HG03045 (cell line): Measurements from ENCODE around the gene EPHA5.

ENCODE experiments used
- ATAC-seq: cut with Tn5 transposase; IDR thresholded peaks from one replicate; pipeline ENCODE4 v1.9.1; 2021; ENCODE audit warnings: mild to moderate bottlenecking, moderate library complexity; ENCODE audit not compliant: unreplicated experiment

EPHA5 gene

DNA sequence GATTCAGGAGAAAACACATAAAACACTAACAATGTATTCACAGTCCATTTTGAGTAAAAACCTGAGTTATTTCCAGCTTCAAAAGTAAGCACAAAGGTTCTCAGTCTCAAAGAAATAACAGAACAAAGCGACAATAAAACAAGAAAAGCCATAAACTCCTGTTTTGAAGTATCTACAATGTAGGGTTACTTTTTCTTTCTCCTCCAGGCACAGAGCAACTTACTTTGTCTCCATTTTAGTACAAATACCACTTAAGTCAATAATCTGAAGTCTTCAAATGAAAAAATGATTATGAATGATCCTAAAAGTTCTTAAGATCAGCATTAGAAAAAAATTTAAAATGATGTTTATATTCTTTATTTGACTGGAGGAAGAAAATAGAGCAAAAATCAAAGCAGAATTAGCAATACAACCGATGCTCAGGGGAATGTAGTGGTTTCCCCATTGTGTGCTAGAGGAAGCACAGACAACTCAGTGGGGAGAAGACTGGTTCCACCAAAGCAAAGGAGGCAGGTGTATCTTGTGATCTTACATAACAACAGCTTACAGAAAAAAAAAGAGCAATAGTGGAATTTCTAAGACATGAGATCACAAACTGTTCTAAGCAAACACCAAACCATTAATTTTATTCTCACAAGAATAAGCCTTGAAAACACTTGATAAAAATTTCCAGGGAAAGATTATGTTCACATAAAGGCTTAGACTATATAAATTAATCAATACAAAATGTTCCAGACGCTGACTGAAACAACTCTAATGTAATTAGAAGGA lies 35.1 kb downstream of the EPHA5 start:
- ATAC-seq = no peak

DNA sequence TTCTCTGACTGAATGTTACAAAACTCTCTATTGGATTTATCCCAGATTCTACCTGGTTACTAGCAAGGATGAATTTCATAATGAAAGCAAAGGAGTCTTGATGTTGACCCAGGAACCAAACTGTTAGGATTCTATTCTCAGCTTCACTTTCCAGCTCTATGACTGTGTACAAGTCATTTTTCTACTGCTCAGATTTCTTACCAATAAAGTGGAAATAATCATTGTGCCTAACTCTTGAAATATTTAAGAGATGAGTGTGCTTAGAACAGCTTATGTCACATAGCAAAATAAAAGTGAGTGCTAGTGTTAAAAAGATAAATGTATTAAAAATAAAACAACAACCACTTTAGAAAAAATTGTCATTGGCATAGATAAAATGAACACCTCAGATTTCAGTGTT lies 45.6 kb downstream of the EPHA5 start:
- ATAC-seq = no peak

DNA sequence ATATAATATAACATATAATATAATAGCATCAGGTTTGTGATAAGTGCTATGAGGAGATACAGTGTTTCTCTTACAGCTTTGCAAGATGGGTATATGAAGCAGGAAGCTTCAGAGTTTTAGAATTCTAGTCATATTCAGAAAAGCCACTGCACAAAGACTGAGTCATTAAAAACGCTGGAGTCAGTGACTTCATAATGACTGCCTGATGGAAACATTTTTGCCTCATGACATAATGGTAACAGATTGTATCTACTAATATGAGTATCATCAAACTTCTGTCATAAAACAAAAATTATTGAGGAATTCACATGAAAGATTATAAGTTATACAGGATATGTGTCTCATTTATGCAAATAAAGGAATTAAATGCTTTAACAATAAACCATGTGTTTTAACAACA lies 46.8 kb downstream of the EPHA5 start:
- ATAC-seq = no peak

DNA sequence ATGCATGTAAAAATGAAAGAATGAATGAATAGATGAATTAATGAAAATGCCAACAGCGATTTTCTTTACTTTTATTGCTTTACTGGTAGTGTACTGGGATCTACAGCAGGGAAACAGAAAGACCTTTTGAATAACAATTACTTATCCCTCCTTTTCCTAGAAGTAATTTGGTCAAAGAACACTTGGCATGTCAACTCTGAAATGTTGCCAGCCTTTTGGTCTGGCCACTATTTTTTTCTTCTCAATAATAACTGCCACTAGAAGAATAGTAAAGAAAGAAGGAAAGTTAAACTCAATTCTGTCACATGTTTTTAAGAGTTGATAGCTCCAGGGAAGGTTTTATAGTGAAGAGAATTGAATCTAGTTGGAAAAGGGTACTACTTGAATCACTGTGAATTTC lies 52.9 kb downstream of the EPHA5 start:
- ATAC-seq = no peak

DNA sequence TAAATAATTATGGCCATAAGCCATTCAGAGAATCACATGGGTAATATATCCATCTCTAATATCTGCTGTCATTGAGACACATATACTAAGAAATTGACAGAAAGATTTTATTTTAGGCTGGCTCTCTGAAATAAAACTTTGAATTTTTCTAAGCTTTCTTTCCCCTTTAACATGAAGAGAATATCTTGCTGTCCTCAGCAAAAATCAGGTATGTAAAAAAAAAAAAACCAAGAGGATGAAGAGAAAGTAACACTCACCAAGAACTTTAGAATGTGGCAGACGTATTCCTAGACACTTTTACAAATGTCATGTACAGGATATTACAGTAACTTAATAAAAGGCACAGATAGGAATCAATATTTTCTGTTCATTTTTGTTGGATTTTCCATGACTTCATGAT lies 65.8 kb downstream of the EPHA5 start:
- no peak for ATAC-seq

DNA sequence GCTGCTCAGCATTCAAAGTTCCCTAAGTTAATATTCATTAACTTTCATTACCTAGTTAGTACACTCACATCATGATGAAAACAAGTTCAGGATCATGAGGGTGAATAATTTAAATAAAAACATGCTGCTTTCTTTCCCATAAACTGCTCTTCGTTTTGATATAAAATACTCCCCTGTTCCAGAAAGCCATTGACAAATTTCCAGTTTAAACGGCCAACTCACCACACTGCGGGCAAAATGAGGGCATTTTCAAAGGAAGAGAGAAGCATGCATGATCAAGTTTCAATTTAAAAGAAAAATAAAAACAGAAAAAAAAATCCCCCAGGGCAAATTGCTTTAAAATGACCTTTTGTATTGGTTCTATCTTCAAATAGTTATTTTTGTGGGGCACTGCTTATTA lies 69.6 kb downstream of the EPHA5 start:
- no peak for ATAC-seq

DNA sequence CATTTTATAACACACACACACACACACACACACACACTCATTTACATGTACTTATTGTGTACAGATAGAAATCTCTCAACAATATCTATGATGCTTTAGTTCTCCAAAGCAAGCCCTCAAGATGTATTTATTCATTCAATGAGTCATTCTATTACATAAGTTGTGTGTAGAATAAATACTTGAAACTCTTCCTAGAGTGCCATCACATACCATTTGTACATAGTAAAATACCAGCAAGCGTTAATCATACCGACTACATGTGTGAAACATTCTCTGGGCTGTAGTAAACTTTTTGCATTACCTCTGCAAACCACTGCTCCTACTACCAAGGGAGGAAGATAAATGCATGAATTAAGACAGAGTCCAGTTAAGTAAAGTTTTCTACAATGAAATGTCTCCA lies 70.9 kb downstream of the EPHA5 start:
- ATAC-seq = no peak

DNA sequence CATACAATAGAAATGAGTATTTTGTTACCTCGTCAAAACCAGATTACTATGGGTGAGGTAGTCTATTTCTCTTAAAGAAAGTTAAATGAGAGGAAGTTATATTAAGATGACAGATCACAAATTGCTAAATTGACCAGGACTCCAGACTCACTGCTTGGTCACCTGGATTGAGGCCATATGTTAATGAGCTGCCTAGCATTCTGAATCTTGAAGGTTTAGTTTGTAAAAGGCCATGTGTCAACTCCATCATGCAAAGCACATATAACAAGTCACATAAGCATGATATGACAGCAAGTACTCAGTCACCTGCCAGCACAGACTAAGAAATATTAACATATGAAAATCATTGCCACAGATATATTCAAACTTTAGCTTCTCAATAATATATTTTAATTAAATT lies 72.6 kb downstream of the EPHA5 start:
- no peak for ATAC-seq

DNA sequence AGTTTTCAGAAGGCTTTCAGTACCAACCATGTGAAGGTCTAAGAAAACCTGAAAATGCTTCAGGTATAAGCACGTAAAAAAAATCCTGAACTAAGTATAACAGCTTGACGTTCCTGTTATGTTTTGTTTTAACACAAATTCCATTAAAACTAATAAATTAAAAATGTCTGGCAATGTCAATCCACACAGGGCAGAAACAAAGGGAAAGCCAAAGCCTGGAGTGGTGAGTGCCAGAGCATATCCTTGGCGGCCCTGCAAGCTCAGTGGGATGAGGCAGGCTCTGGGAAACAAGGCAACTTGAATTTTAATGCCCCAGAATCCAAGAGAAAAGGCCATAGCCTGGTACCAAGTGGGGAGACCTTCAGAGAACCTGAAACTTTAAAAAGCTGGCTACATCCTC lies 78.2 kb downstream of the EPHA5 start:
- no peak for ATAC-seq

DNA sequence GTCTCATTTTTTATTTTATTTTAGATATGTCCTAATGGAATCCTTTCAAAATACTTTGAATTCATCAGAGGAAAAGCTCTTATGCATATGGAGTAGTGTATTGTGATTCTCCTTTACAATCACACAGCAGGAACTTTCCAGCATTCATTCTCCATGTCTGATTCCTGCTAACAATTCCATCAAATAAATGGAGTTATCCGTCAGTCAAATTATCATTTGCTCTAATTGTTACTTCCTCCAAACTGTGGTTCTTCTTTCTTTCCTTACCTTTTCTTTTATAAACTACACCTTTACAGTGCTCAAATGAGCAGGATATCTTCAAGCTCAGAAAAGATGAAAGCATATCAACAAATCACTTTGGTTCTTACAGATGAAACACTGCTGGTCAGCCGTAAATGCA lies 80.4 kb downstream of the EPHA5 start:
- no peak for ATAC-seq

DNA sequence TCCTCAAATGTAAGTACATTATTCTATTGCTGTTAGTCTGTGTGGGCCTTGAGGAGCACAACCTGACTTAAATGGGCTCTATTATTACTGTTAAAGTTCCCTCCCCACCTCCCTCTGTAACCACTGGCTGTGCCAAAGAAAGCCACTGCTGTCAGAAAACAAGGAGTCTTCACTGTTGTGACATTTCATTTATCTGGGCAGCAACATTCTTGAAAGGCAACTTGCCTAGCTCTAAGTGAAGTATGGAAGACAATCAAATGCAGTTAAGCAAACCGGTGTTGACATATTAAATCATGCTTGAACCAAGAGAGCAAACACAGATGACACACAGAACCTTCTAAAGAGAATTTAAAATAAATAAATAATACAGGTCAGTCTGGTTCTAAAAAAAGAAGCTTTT lies 81.0 kb downstream of the EPHA5 start:
- no peak for ATAC-seq

DNA sequence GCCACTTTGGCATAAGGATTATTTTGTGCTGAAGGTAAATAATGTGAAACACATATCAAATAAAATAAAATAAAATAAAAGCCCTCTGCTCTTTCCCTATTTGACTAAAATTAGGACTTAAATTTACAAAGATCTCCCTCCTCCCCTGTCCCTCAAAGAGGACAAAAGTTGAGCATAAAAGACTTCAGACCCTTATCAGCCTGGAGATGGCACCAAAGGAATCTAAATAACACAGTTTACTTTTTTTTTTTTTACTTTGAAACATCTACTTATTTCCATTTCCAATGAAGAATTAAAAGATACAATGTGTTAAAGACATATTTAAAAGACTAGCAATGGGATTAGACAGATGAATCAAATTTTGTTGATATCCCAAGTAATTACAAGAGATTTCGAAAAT lies 89.7 kb downstream of the EPHA5 start:
- ATAC-seq = no peak

DNA sequence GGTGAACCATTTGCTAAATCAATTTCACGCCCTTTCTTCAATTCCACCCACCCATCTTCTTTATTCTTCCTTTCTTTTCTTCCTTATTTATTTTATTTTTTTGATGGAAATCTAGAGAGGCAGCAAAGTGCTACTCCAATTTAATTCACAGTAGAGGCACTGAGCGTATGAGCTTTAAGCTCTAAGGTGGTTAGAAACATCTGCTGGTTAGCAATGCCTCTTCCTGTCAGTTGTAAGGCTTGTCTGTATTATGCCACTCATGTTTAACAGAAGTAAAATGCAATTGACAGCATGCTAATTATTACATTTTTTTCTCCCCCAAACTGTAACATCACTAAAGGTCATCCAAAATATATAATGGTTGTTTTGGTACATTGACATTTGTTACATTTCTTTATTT lies 103.8 kb downstream of the EPHA5 start:
- no peak for ATAC-seq

DNA sequence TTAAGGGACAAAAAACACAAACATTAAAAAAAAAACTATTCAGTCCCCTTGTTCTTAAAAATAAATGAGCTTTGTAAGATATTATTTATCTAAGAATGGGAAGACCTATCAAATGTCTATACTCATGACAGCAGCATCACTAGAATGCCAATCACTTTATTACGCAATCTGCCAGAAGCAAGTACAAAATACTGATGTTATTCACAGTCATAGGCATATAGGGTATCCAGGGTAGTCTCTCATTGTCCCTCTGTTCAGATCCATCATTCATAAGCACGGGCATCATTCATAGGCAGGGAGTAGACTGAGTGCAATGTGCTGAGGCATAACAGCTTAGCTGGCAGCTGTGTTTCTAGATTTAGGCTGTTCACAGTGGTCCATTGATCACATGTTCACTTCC lies 109.1 kb downstream of the EPHA5 start:
- no peak for ATAC-seq

DNA sequence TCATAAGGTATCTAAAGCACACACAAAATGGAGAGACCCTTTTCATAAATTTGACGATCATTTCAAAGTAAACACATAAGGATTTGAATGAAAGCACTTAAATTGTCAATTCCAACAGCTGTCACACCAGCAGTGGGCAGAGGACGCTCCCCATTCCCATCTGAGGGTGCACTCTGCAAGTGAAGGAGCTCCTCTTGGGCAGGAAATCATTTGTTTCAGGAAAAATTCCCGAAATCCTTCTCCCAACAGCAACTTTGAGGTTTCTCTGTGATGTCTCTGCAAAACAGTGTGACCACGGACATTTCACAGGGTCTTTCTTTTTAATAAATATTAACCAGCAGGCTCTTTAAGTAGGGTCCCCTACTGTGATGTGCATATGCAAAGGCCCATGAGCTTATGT lies 111.0 kb downstream of the EPHA5 start:
- ATAC-seq = no peak

DNA sequence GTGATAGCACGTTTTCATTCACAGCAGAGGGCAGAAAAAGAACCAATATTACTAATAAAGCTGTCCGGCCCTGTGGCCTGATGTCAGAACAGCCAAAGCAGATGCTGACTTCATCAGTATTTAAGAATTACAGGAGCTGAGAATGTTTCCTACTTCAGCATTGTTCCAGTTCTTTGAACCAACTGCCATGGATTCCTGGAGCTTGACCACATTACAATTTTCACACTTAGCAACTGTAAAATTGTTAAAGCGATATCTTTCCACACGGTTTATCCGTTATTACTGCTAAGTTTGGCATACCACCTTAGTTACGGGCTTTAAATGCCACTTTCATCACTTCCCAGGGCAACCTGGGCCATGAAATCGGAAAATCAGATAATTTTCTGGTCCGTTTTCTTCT lies 118.2 kb downstream of the EPHA5 start:
- ATAC-seq = no peak

DNA sequence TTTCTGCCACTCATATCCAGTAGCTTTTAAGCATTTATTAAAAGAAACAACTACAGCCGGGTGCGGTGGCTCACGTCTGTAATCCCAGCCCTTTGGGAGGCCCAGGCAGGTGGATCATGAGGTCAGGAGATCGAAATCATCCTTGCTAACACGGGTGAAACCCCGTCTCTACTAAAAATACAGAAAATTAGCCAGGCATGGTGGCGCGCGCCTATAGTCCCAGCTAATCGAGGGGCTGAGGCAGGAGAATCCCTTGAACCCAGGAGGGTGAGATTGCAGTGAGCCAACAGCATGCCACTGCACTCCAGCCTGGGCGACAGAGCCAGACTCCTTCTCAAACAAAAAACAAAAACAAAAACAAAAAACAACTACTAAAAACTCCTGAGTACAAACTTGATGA lies 119.8 kb downstream of the EPHA5 start:
- no peak for ATAC-seq

DNA sequence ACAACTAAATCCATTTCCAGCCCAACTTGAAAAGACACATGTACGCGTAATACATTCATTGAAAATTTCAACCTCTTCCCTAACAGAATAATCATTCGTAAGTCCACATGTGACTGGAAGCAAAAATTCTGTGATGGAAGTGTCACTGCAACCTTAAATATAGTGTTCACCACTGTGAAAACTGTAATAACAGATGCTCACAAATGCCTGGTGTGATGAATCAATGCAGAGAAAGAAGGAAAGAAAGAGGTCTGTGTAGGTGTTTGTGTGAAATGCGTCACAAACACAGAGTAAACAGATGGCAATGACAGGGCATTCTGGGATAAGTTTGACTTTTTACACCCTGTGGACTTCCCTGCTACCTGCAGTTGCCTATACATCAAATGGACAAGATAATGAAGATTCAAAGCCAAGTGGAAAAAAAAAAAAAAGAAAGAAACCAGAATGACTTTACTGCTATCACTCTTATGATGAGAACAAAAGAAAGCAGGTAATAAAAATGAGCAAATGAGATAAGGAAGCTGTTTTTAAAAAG lies 123.3 kb downstream of the EPHA5 start:
- ATAC-seq = no peak

DNA sequence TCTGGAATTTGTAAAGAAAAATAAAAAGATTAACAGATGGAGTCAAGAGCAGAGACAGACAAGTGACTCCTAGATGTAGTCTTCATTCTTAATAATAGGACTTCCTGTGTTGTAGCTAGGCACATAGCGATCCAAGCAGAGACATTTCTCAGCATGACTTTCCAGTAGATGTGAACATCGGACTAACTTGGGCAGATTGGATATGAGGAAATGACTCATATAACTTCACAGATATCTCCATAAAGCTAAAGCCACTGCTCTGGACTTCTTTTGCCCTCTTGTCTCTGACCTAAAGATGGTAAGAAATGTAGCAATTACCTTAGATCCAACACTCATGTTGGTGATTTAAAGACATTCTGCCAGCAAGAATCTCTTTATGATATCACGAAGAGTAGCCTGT lies 131.7 kb downstream of the EPHA5 start:
- ATAC-seq = no peak

DNA sequence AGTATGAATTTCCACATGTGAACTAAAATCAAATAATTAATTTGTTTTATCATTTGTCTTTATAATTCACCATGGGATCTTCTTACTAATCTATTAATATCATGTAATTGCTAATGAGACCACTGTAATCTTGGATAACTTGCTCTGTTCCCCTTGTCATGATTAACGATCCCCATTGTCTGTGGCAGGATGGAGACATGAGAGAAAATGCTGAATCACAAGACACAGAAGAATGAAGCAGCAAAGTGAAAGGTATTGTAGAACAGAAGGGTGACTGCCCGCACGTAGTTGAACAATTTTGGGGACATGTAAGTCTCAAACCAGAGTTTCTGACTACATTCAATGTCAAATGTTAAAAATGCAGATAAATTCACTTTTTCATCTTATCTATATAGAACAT lies 135.2 kb downstream of the EPHA5 start:
- no peak for ATAC-seq

DNA sequence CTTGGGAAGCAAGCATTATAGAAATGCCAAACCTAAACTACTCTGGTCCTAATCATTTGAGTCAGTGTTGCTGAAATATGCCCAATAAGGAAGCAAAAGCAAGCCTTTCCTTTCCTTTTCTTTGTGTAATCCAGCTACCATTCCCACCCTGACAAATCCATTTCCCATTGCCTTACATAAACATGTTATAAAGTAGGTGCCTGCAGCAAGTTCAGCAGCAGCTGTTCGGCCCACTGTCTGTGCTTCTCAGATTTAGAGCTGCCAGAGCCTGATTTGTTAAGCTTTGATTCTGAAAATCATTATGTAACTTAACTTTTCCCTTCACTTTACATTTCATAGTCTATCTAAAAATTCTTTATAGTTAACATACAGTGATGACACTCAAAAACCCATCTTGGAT lies 148.6 kb downstream of the EPHA5 start:
- no peak for ATAC-seq

DNA sequence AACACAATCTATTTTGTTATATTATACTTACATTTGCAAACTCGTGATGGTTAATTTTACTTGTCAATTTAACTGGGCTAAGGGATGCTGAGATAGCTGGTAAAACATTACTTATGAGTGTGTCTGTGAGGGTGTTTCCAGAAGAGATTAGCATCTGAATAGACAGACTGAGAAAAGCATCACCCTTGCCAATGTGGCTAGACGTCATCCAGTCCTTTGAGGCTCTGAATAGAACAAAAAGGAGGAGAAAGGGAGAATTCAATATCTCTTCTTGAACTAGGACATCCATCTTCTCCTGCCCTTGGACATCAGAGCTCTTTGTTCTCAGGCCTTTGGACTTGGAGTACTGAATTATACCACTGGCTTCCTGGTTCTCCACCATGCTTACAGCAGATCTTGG lies 154.6 kb downstream of the EPHA5 start:
- no peak for ATAC-seq

DNA sequence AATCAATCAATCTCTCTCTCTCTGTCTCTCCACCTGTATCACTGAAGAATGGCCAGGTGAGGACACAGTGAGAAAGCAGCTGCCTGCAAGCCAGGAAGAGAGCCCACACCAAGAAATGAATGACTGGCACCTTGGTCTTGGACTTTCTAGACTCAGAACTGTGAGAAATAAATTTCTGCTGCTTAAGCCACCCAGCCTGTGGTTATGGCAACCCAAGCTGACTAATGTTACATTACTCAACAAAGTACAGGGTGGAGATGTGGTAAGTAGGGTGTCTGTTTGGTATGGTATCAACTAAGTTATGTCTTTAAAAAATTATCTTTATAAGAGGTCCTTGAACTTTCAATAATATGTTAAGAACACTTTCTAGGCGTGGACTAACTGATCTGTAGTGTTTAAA lies 159.3 kb downstream of the EPHA5 start:
- ATAC-seq = no peak
